ENCODE measurements around the gene TRPM6. TPM values are rescaled to one million over a fixed set of nuclear protein-coding genes. Genes with fewer than 3 reads are reported as not detected.

Gene TRPM6
- total RNA-seq, 1 experiment from 2014 or later = 1.4 TPM

DNA sequence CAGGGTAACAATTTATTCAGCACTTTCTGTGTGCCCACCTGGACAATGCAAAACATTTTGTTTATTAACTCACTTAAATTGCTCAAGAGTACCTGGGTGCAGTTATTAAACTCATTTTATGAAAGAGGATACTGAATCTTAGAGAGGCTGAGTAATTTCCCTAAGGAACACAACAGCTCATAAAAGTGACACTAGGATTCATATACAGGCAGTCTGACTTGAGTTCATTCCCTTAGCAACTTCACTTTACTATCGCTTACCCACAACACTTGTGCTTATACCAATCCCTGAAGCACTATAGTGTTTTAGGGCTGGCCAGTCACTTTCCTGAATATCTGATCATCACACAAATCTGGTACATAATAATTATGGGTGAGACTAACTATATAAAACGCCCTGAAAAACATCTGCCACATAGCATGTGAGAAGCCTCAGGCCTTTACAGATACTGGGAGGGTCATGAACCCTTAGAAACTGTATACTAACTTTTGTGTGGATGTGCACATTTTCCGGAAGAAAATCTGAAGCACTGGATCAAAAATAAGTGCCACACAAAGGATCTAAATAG, 11.3 kb downstream of the TRPM6 start:
- Mint-ChIP-seq H3K27ac (no peak overlapping the region), H3K9me3 (peaks cover 12% of the 10 kb centered on the region; the same call in 1 of the 2 replicates), H3K4me3 (no peak overlapping the region), H3K36me3 (no peaks in the 10 kb centered on the region), H3K4me1 (no peaks in the 10 kb centered on the region), H3K27me3 (ENCODE audit: low read depth) (no peaks in the 10 kb centered on the region)
- TF ChIP-seq FOXP4 (CRISPR knock-in tag; IDR thresholded peaks at IDR 0.05) (no peak), ZNF416 (CRISPR knock-in tag; IDR thresholded peaks at IDR 0.05) (no peak)
- DNase-seq (ENCODE audit: low spot score) (no peak), ATAC-seq (no peak)
- ChIA-PET CTCF (no interaction called here), POLR2A (no interaction called here)

DNA sequence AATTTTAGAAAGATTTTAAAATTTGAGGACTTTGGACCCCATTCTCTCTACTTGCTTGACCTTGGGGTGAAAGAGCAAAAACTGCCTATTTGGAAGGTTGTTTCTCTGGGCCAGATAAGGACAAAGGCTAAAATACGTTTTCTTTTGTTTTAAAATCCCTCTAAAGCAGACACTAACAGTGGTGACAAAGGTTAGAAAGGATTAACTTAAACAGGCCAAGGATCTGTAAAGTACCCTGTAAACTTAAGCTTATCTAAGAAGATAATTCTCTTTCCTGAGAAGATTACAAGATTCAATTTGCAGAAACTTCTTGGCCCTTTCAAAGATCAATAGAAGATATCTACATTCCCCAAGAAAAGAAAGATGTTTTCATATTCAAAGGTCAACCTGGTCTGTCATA, 12.1 kb downstream of the TRPM6 start:
- Mint-ChIP-seq H3K36me3 (no peaks in the 10 kb centered on the region), H3K9me3 (peaks cover 9% of the 10 kb centered on the region; the same call in 1 of the 2 replicates), H3K4me3 (no peak overlapping the region), H3K27ac (no peak overlapping the region), H3K27me3 (ENCODE audit: low read depth) (no peaks in the 10 kb centered on the region), H3K4me1 (no peaks in the 10 kb centered on the region)
- ChIA-PET POLR2A (no interaction called here), CTCF (no interaction called here)
- DNase-seq (ENCODE audit: low spot score) (no peak), ATAC-seq (no peak)
- TF ChIP-seq ESRRA (CRISPR knock-in tag; IDR thresholded peaks at IDR 0.05; ENCODE audit: borderline replicate concordance) (no peak), ZNF396 (CRISPR knock-in tag; IDR thresholded peaks at IDR 0.05; ENCODE audit: borderline replicate concordance) (no peak)

DNA sequence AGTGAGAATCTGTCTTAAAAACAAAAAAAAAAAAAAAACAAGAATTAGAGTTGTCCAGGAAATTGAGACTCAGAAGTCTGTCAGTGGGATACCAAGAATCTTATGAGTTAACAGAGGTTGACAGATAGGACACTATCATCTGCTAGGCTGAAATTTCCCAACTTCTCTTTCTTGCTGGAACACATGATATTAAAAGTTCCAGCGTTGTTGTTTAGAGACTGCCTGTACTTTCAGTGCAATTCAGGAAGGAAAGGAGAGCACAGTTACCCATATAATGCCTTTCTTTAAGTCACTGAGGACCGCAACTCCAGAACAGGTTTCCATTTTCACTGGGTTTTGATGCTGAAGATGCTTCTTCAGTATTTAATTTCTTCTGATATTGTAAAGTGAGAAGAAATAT, 13.5 kb downstream of the TRPM6 start:
- Mint-ChIP-seq H3K9me3 (0 out of 2 replicates have a peak, but pooled peaks cover 4% of the 10 kb centered on the region), H3K27me3 (ENCODE audit: low read depth) (no peaks in the 10 kb centered on the region), H3K36me3 (no peaks in the 10 kb centered on the region), H3K4me1 (no peaks in the 10 kb centered on the region), H3K4me3 (no peak overlapping the region), H3K27ac (no peak overlapping the region)
- TF ChIP-seq, protein P1, sequence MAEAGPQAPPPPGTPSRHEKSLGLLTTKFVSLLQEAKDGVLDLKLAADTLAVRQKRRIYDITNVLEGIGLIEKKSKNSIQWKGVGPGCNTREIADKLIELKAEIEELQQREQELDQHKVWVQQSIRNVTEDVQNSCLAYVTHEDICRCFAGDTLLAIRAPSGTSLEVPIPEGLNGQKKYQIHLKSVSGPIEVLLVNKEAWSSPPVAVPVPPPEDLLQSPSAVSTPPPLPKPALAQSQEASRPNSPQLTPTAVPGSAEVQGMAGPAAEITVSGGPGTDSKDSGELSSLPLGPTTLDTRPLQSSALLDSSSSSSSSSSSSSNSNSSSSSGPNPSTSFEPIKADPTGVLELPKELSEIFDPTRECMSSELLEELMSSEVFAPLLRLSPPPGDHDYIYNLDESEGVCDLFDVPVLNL (CRISPR knock-in tag; IDR thresholded peaks at IDR 0.05; ENCODE audit: borderline replicate concordance, low read depth) = no peak
- TF ChIP-seq ZNF423 (CRISPR knock-in tag; IDR thresholded peaks at IDR 0.05) (no peak), ZNF671 (CRISPR knock-in tag; IDR thresholded peaks at IDR 0.05) (no peak), SMAD3 (CRISPR knock-in tag; IDR thresholded peaks at IDR 0.05; ENCODE audit: borderline replicate concordance) (no peak), CREM (CRISPR knock-in tag; IDR thresholded peaks at IDR 0.05) (no peak), ZNF138 (CRISPR knock-in tag; conservative IDR thresholded peaks at IDR 0.05) (no peak)
- DNase-seq (ENCODE audit: low spot score) (no peak), ATAC-seq (no peak)
- ChIA-PET CTCF (interaction anchor here (0.5 kb wide), 1 partner anchor 25 kb away, joined by 3 read pairs; no protein-coding TSS in a partner anchor), POLR2A (interaction anchor here (0.6 kb wide), 1 partner anchor 13 kb away, joined by 3 read pairs; the partner anchor contains the start of gene TRPM6)

- no peak for DNase-seq (ENCODE audit: low spot score)
- no peaks in the 10 kb centered on the region for H3K36me3 Mint-ChIP-seq
- no peak overlapping the region for H3K4me3 Mint-ChIP-seq
- no peaks in the 10 kb centered on the region for H3K4me1 Mint-ChIP-seq
- no peaks in the 10 kb centered on the region for H3K9me3 Mint-ChIP-seq
- ATAC-seq = no peak
- CTCF ChIA-PET = no interaction called here
- no peak overlapping the region; the same call in 1 of the 2 replicates for H3K27ac Mint-ChIP-seq
- POLR2A ChIA-PET = no interaction called here
- no peaks in the 10 kb centered on the region for H3K27me3 Mint-ChIP-seq (ENCODE audit: low read depth)
- TF ChIP-seq ZNF232 (CRISPR knock-in tag; IDR thresholded peaks at IDR 0.05) (no peak), KAT7 (CRISPR knock-in tag; IDR thresholded peaks at IDR 0.05; ENCODE audit: borderline replicate concordance) (no peak), TEAD1 (CRISPR knock-in tag; IDR thresholded peaks at IDR 0.05) (no peak), ETV6 (CRISPR knock-in tag; IDR thresholded peaks at IDR 0.05) (no peak), ZBTB43 (CRISPR knock-in tag; IDR thresholded peaks at IDR 0.05) (no peak)
- TF ChIP-seq, protein P2, sequence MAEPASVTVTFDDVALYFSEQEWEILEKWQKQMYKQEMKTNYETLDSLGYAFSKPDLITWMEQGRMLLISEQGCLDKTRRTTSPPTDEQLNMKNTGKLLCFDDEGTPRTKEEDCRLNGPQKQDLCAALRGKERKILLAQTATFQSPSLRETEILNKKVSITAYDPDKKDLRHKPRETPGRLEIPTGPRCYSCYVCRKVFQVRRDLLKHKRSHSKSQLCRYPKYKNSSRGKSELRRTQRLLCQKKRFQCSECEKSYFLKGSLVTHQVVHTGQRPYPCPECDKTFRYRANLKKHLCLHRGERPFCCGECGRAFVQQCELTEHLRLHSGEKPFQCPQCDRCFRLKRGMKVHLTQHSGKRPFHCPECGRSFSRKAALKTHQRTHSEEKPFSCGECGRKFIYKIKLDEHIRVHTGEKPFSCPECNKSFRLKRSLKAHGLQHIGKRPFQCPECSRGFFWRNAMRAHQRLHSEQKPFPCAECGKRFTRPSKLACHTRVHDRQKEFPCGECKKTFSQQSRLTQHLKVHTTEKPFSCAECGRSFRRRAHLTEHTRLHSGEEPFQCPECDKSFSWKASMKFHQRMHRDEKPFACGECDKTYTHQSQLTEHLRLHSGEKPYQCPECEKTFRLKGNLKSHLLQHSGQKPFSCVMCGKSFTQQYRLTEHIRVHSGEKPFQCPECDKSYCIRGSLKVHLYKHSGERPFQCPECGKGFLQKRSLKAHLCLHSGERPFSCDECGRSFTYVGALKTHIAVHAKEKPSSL (CRISPR knock-in tag; conservative IDR thresholded peaks at IDR 0.05) = no peak
- TF ChIP-seq, protein P3, sequence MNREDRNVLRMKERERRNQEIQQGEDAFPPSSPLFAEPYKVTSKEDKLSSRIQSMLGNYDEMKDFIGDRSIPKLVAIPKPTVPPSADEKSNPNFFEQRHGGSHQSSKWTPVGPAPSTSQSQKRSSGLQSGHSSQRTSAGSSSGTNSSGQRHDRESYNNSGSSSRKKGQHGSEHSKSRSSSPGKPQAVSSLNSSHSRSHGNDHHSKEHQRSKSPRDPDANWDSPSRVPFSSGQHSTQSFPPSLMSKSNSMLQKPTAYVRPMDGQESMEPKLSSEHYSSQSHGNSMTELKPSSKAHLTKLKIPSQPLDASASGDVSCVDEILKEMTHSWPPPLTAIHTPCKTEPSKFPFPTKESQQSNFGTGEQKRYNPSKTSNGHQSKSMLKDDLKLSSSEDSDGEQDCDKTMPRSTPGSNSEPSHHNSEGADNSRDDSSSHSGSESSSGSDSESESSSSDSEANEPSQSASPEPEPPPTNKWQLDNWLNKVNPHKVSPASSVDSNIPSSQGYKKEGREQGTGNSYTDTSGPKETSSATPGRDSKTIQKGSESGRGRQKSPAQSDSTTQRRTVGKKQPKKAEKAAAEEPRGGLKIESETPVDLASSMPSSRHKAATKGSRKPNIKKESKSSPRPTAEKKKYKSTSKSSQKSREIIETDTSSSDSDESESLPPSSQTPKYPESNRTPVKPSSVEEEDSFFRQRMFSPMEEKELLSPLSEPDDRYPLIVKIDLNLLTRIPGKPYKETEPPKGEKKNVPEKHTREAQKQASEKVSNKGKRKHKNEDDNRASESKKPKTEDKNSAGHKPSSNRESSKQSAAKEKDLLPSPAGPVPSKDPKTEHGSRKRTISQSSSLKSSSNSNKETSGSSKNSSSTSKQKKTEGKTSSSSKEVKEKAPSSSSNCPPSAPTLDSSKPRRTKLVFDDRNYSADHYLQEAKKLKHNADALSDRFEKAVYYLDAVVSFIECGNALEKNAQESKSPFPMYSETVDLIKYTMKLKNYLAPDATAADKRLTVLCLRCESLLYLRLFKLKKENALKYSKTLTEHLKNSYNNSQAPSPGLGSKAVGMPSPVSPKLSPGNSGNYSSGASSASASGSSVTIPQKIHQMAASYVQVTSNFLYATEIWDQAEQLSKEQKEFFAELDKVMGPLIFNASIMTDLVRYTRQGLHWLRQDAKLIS (CRISPR knock-in tag; IDR thresholded peaks at IDR 0.05; ENCODE audit: borderline replicate concordance) = no peak
These were observed 15.0 kb downstream of the TRPM6 start for GRCh38 chr9:74872619-74873233.
